GM12878 (cell line): ENCODE data around the gene GJA4. TPM values are rescaled to one million over a fixed set of nuclear protein-coding genes. Genes with fewer than 3 reads are reported as not detected.

Experiments
- ATAC-seq: fragments of 200-7000 bp; cut with Tn5 transposase; 3 replicates; pipeline ENCODE4 v1.9.1; 2020; ENCODE audit warnings: mild to moderate bottlenecking, moderate library complexity
- BruUV-seq: library from RNA; stranded (reverse); fragments of 400-500 nt; replicated peaks from 2 replicates; lab custom pipeline; 2021; lab: Mats Ljungman, UMichigan
- CTCF ChIA-PET: fragments of 300-600 bp; sonication (Branson Sonifier 250); formaldehyde crosslinking; extraction: SDS; loops from one replicate; lab custom pipeline; 2021; ENCODE audit warnings: inconsistent platforms; lab: Yijun Ruan, JAX
- POLR2A ChIA-PET: fragments of 350-600 bp; formaldehyde crosslinking; extraction: SDS; loops from one replicate; lab custom pipeline; 2021; ENCODE audit warnings: inconsistent platforms; lab: Charles Lee
- RAD21 ChIA-PET: fragments of 300-600 bp; sonication (Branson Sonifier 250); formaldehyde crosslinking; loops from one replicate; lab custom pipeline; 2023; ENCODE audit warnings: antibody characterized with exemption; ENCODE audit not compliant: unreplicated experiment; lab: Charles Lee
- SMC1A ChIA-PET: fragments of 300-600 bp; sonication (Branson Sonifier 250); formaldehyde crosslinking; loops from one replicate; lab custom pipeline; 2023; ENCODE audit not compliant: unreplicated experiment, uncharacterized antibody; lab: Charles Lee
- DNase-seq: peaks from one replicate; pipeline ENCODE4 v3.0.0-alpha.2; 2011; ENCODE audit warnings: low read depth, low spot score
- FAIRE-seq: peaks from 3 replicates; lab custom pipeline; 2011; peaks lifted over from hg19 to GRCh38; lab: Jason Lieb, UNC
- H2AFZ ChIP-seq: 2 replicates; pipeline ENCODE4 v1.6.0; 2011; ENCODE audit warnings: low read depth, low read length, control low read depth; ENCODE audit not compliant: control insufficient read depth
- H3K27ac ChIP-seq: 2 replicates; pipeline ENCODE4 v1.5.1; 2011; ENCODE audit warnings: control low read depth; ENCODE audit not compliant: control insufficient read depth, insufficient read depth
- H3K27me3 ChIP-seq, 2 experiments: replicated peaks in 1 of 2; 2 replicates each; pipeline versions ENCODE4 v1.6.0 to v1.6.1; 2011; ENCODE audit warnings: low read length in 1 of 2; ENCODE audit not compliant: control insufficient read depth in 2 of 2, insufficient read depth in 2 of 2
- H3K36me3 ChIP-seq, 2 experiments: 2 replicates each; pipeline ENCODE4 v1.5.1; 2011; ENCODE audit warnings: low read length in 1 of 2; ENCODE audit not compliant: control insufficient read depth in 2 of 2, insufficient read depth in 2 of 2
- H3K4me1 ChIP-seq: 2 replicates; pipeline ENCODE4 v1.6.1; 2011; ENCODE audit warnings: mild to moderate bottlenecking, low read length, moderate library complexity, mixed read lengths; ENCODE audit not compliant: control insufficient read depth, insufficient read depth
- H3K4me2 ChIP-seq: 2 replicates; pipeline ENCODE4 v1.6.0; 2011; ENCODE audit warnings: control low read depth; ENCODE audit not compliant: control insufficient read depth, insufficient read depth
- H3K4me3 ChIP-seq: fragments of 200-600 bp; sonication (generic); 2 replicates; pipeline ENCODE4 v1.5.1; 2016
- H3K79me2 ChIP-seq: 2 replicates; pipeline ENCODE4 v1.6.0; 2011; ENCODE audit warnings: low read length; ENCODE audit not compliant: control insufficient read depth, insufficient read depth
- H3K9ac ChIP-seq: 2 replicates; pipeline ENCODE4 v1.8.0; 2011; ENCODE audit warnings: low read length, control low read depth, mixed read lengths; ENCODE audit not compliant: control insufficient read depth, insufficient read depth
- H3K9me3 ChIP-seq: replicated peaks from 3 replicates; pipeline ENCODE4 v1.5.1; 2011; ENCODE audit warnings: mild to moderate bottlenecking, low read length; ENCODE audit not compliant: control insufficient read depth, insufficient read depth
- H4K20me1 ChIP-seq: 2 replicates; pipeline ENCODE4 v1.6.0; 2011; ENCODE audit not compliant: control insufficient read depth, insufficient read depth
- BACH1 ChIP-seq: fragments of 450-650 bp; IDR thresholded peaks from 2 replicates; pipeline ENCODE4 v1.6.1; 2017; ENCODE audit warnings: mild to moderate bottlenecking, borderline replicate concordance
- BCL3 ChIP-seq: IDR thresholded peaks from 2 replicates; pipeline ENCODE4 v1.6.1; 2011; ENCODE audit warnings: borderline replicate concordance, low read depth, mild to moderate bottlenecking, moderate library complexity, low read length; ENCODE audit not compliant: insufficient read depth, poor library complexity, severe bottlenecking
- CEBPZ ChIP-seq: fragments of 150-350 bp; IDR thresholded peaks from 2 replicates; pipeline ENCODE4 v1.6.1; 2016; ENCODE audit warnings: low read depth, low read length
- CHD2 ChIP-seq: IDR thresholded peaks from 2 replicates; pipeline ENCODE4 v1.6.1; 2011; ENCODE audit warnings: low read depth, low read length, improper control_type of control experiment, borderline replicate concordance
- CUX1 ChIP-seq: IDR thresholded peaks from 2 replicates; pipeline ENCODE4 v1.6.1; 2012; ENCODE audit warnings: improper control_type of control experiment, low read depth, low read length; ENCODE audit not compliant: insufficient replicate concordance
- ELK1 ChIP-seq: IDR thresholded peaks from 2 replicates; pipeline ENCODE4 v1.6.1; 2012; ENCODE audit warnings: low read depth, low read length, improper control_type of control experiment
- LARP7 ChIP-seq: fragments of 450-650 bp; IDR thresholded peaks from 2 replicates; pipeline ENCODE4 v1.6.1; 2017; ENCODE audit warnings: mild to moderate bottlenecking
- MTA3 ChIP-seq: IDR thresholded peaks from 2 replicates; pipeline ENCODE4 v1.6.1; 2012; ENCODE audit warnings: low read length, inconsistent platforms, borderline replicate concordance
- NFYA ChIP-seq: IDR thresholded peaks from 2 replicates; pipeline ENCODE4 v1.6.1; 2011; ENCODE audit warnings: low read depth, mild to moderate bottlenecking, low read length, improper control_type of control experiment, borderline replicate concordance
- POLR2A ChIP-seq: IDR thresholded peaks from 2 replicates; pipeline ENCODE4 v1.6.1; 2011; ENCODE audit warnings: low read depth, mild to moderate bottlenecking, low read length
- RAD21 ChIP-seq: IDR thresholded peaks from 2 replicates; pipeline ENCODE4 v1.6.1; 2011; ENCODE audit warnings: mild to moderate bottlenecking, low read depth, low read length, moderate library complexity; ENCODE audit not compliant: insufficient read depth
- RUNX3 ChIP-seq: IDR thresholded peaks from 2 replicates; pipeline ENCODE4 v1.6.1; 2012; ENCODE audit warnings: low read length, inconsistent platforms
- WGBS: methylation state at CpG from one replicate; pipeline ENCODE4 v1.1.6; 2016; ENCODE audit warnings: low lambda C conversion rate; ENCODE audit not compliant: insufficient replicate concordance, insufficient coverage; ENCODE audit errors: missing lambda C conversion rate; 5-methylcytosine and 5-hydroxymethylcytosine counted together
- in situ Hi-C: fragments of 300-500 bp; cut with MboI; formaldehyde crosslinking; loops from 9 replicates; pipeline ENCODE4 v1.14.3; 2018; ENCODE audit warnings: mixed read lengths
- intact Hi-C: fragments of 100-400 bp; cut with micrococcal nuclease; formaldehyde crosslinking; loops from one replicate; pipeline ENCODE4 v1.14.2; 2022; ENCODE audit not compliant: unreplicated experiment
- polyA plus RNA-seq, 11 experiments: library from polyadenylated mRNA; depleted of rRNA in 4 of 11; unstranded in 6 of 11; stranded (reverse) in 5 of 11; fragments of >200 nt; fragmentation: Nextera tagmentation in 4 of 11; fragmentation: Illumina TruSeq in 1 of 11; extraction: Ambion mirVana in 4 of 11; extraction: Trizol in 1 of 11; gene quantifications; 1 replicate in 1 of 11; 2 replicates in 10 of 11; pipeline versions ENCODE4 v1.2.1 to v1.2.3, GENCODE V29; 2011 to 2016; ENCODE audit warnings: inconsistent platforms in 2 of 11, missing spikeins in 2 of 11, low read depth in 1 of 11
- total RNA-seq, 4 experiments: library from RNA; depleted of rRNA in 3 of 4; stranded (reverse); fragments of >200 nt in 3 of 4; fragmentation: Illumina TruSeq in 1 of 4; extraction: Trizol in 1 of 4; gene quantifications; 2 replicates each; pipeline versions ENCODE4 v1.2.1 to v1.2.3, GENCODE V29; 2013 to 2021

GJA4 gene
- total and polyA plus RNA-seq, 10 of the 15 experiments (the other 5 are each of a cell fraction or from before 2014, with no cell fraction given): 0.09 to 0.18 TPM; not detected in 8

- ATAC-seq (peak; percentile 21; the same call in 2 of the 3 replicates), FAIRE-seq (no peak), DNase-seq (no peak)
- Histone ChIP-seq H4K20me1 (no peaks in the 10 kb centered on the region), H3K4me1 (no peaks in the 10 kb centered on the region), H3K79me2 (no peaks in the 10 kb centered on the region), H2AFZ (no peak overlapping the region), H3K36me3 (no peaks in the 10 kb centered on the region), H3K4me3 (no peak overlapping the region), H3K4me2 (no peak overlapping the region), H3K27ac (no peak overlapping the region), H3K9me3 (no peaks in the 10 kb centered on the region; the same call in 2 of the 3 replicates), H3K27me3 (peaks cover 0 to 4% of the 10 kb centered on the region in 2 experiments; a peak in 1 of 4 replicates), H3K9ac (no peak overlapping the region)
- no TSS peak for BruUV-seq
- in situ Hi-C loops (loop anchor here (5.0 kb wide), 1 partner anchor 66 kb away; no protein-coding TSS in a partner anchor), intact Hi-C loops (loop anchor here (1.0 kb wide), 2 partner anchors 66 to 80 kb away; no protein-coding TSS in a partner anchor)
- ChIA-PET CTCF (interaction anchor here (0.7 to 3.1 kb wide), 11 partner anchors 42 to 83 kb away, joined by 3 to 27 read pairs (median 5); partner anchors contain the start of gene SMIM12), SMC1A (interaction anchor here (0.6 to 1.7 kb wide), 5 partner anchors 11 to 89 kb away, joined by 3 to 5 read pairs (median 4); no protein-coding TSS in a partner anchor), RAD21 (interaction anchor here (1.0 to 1.4 kb wide), 5 partner anchors 11 to 111 kb away, joined by 3 to 8 read pairs (median 3); partner anchors contain the start of gene SMIM12), POLR2A (no interaction called here)
- 33% methylated on average over 4 of the region's 4 CpGs for WGBS
- TF ChIP-seq POLR2A (no peak), CHD2 (no peak), CEBPZ (no peak), BACH1 (no peak), CUX1 (no peak), ELK1 (no peak), LARP7 (no peak), NFYA (no peak), RAD21 (no peak), BCL3 (no peak), RUNX3 (no peak), MTA3 (no peak)
These were observed 6.8 kb upstream of the GJA4 start for GRCh38 chr1:34785875-34786470.
